Measurements from ENCODE around the gene GOLGA6A.

- no peak for TF ChIP-seq CTCF (conservative IDR thresholded peaks at IDR 0.05)
- TF ChIP-seq ZFX (IDR thresholded peaks at IDR 0.05) = no peak
These were observed 41.3 kb upstream of the GOLGA6A start for GRCh38 chr15:74123658-74124057.

Data from C4-2B (cell line).